HUES6 (cell line): ENCODE results near the gene TOX2.

Experiments
- H3K27ac ChIP-seq: 2 replicates; pipeline ENCODE4 v1.7.0; 2013; ENCODE audit warnings: low read depth, mild to moderate bottlenecking, low read length, inconsistent platforms
- H3K27me3 ChIP-seq: 2 replicates; pipeline ENCODE4 v1.6.1; 2013; ENCODE audit warnings: low read length; ENCODE audit not compliant: control insufficient read depth, insufficient read depth
- H3K36me3 ChIP-seq: 2 replicates; pipeline ENCODE4 v1.6.1; 2013; ENCODE audit warnings: low read length; ENCODE audit not compliant: control insufficient read depth, insufficient read depth
- H3K4me1 ChIP-seq: 2 replicates; pipeline ENCODE4 v1.6.1; 2013; ENCODE audit warnings: low read length; ENCODE audit not compliant: control insufficient read depth, insufficient read depth
- H3K4me3 ChIP-seq: 2 replicates; pipeline ENCODE4 v1.5.1; 2013; ENCODE audit warnings: low read depth, low read length
- H3K9ac ChIP-seq: one replicate; pipeline ENCODE4 v1.6.1; 2013; ENCODE audit warnings: mild to moderate bottlenecking, low read length
- H3K9me3 ChIP-seq: 2 replicates; pipeline ENCODE4 v1.6.1; 2013; ENCODE audit warnings: low read depth, low read length; ENCODE audit not compliant: control insufficient read depth, insufficient read depth

TOX2 gene

DNA sequence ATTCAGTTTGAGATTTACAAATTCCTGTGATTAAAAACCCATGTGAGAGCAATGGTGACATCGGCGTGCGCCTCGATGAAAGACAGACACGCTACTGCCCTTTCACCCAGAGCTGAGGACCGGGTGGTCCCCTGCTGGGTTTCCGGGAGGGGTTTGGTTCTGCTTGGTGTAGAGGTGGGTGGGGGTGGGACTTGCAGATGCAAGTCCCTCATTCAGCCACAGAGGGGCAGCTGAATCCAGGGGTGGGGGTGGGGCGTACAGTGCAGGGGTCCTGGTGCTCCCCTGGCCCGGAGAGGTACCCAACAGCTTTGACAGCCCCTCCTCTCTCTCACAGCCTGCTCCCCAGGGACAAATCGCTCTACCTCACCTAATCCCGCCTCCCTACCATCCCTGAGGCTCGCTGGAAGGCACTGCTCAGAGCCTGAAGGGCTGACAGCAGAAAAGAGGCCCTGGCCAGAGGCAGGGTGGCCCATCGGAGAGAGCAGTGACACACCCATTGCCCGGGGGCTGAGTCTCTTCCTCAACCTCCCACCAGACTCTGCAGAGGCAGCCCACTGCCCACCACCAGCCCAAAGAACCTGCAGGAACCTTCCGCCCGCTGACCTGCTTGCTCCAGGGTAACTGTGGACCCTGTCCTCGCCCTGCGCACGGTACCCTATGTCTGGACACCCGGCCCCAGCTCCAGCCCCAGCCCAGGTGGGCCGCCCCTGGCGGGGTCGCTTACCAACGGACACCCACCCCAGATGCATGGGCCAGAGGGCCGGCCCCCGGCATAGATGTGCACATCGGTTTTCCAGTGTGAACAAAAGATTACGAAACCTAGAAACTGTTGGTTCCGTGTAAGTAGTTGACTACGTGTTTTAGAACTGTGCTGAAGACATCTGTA lies 153.9 kb downstream of the TOX2 start:
- Histone ChIP-seq H3K4me1 (peaks cover 17% of the 10 kb centered on the region), H3K27ac (no peak overlapping the region), H3K9me3 (no peaks in the 10 kb centered on the region), H3K36me3 (no peaks in the 10 kb centered on the region), H3K27me3 (no peaks in the 10 kb centered on the region), H3K4me3 (no peak overlapping the region), H3K9ac (no peak overlapping the region)

DNA sequence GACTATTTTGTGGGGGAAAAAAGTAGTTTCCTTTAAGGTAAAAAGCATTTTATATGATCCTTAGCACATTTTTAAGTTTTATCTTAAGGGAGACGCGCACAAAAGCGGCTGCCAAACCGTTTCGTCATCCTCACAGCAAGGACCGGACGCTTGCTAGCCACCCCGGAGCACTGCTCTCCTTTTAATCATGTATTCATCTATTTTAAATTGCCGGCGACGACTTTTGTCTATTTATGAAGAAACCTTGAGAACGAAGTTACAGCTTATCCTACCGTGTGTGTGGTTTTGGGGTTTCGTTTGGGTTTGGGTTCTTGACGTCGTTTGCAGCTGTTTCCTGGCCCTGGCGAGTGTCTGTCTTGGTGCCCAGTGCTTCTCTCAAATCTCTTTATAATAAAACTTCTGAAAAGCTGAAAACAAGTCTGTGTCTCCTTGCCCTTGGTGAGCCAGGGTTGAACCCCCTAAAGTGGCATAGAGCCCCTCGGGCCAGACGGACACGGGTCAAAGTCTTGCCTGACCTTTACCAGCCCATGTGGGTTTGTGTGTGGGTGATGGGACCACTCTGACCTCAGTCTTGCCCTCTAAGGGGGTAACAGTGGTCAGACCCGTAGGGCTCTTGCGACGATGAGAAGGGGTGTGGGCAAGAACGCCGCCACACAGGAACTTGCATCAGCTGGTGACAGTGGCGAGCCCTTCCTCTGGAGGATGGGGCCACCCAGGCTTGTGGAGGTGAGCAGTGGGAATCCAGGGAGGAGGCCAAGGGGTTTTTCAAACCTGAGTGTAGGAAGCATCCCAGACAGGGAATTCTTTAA lies 154.8 kb downstream of the TOX2 start:
- Histone ChIP-seq H3K27me3 (no peaks in the 10 kb centered on the region), H3K36me3 (no peaks in the 10 kb centered on the region), H3K4me3 (no peak overlapping the region), H3K27ac (no peak overlapping the region), H3K9ac (no peak overlapping the region), H3K4me1 (peaks cover 21% of the 10 kb centered on the region), H3K9me3 (no peaks in the 10 kb centered on the region)

DNA sequence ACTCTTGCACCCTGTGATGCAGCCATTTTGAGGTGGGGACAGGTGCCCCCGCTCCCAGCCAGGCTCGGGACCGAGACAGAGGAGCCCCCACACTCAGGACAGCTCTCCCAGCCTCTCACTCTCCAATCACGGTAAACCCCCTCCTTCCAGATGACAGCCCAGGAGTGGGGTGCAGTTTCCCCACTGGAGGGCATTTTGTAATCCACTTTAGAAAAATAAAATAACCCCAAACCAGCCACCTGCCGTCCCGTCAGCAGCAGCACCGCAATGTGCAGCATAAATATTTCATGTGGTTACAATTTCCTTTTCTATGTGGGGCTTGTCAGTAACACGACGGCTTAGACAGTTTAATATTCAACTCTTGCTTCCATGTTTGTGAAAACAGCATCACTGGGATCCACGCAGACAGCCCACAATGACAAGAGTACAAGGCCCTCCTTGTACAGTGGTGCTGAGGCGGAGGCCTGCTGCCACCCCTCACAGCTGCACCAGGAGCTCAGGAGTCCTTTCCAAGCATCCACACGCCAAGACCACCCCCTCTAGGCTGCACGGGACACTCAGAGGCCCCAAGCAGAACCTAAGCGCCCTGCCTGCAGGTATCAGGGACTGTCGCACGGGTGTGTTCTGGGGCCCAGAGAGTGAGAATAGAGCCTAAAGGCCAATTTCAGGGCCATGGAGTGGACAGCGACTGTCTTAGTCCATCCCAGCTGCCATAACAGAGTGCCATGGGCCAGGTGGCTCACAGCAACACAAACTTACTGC lies 155.7 kb downstream of the TOX2 start:
- Histone ChIP-seq H3K36me3 (no peaks in the 10 kb centered on the region), H3K4me1 (peaks cover 21% of the 10 kb centered on the region), H3K27ac (no peak overlapping the region), H3K27me3 (no peaks in the 10 kb centered on the region), H3K9ac (no peak overlapping the region), H3K9me3 (no peaks in the 10 kb centered on the region), H3K4me3 (no peak overlapping the region)

DNA sequence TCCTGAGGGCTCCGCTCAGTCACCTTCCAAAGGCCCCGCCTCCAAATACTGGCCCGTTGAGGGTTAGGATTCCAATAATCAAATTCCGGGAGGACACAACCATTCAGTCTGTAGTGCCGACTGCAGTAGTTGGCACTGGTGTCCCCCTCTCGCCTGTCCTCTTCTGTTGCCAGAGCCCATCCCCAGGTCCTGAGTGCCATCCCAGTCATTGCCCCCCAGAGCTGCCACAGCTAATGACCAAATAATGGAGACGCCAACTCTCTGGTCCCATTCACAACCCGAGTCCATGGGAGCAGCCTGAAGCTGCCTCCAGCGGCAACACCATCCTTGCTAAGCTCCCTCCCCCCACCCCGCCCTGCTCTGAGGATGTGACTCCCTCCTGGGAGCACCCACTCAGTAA lies 156.4 kb downstream of the TOX2 start:
- Histone ChIP-seq H3K4me3 (no peak overlapping the region), H3K4me1 (peaks cover 21% of the 10 kb centered on the region), H3K36me3 (no peaks in the 10 kb centered on the region), H3K9me3 (no peaks in the 10 kb centered on the region), H3K27me3 (no peaks in the 10 kb centered on the region), H3K9ac (no peak overlapping the region), H3K27ac (no peak overlapping the region)

DNA sequence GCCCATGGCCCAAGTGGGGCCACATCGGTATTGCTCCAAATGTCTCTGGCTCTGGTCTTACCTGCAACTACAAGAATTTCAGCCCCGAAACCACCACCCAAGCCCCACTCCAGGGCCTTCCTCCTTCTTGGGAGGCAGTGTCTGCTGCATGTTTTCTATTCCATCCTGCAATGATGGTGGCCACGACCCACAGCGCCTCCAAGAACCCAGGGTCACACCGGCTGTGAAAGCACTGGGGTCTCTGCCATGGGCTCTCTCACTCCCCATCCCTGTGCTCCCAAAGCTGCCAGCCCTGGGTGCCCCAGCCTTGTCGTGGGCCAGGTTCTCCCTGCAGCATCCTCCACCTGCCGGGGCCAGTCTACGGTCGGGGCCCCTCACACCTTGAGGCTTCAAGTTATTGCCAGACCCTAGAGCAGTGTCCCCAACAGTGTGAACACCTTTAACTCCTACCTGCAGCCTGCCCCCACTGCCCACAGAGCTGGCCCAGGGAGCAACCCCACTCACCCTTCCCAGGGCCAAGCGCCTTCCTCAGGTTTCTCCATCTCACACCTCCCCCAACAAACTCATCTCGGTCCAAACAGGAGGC lies 157.0 kb downstream of the TOX2 start:
- no peak overlapping the region for H3K4me3 ChIP-seq
- H3K27ac ChIP-seq = no peak overlapping the region
- no peaks in the 10 kb centered on the region for H3K27me3 ChIP-seq
- peaks cover 21% of the 10 kb centered on the region for H3K4me1 ChIP-seq
- no peak overlapping the region for H3K9ac ChIP-seq
- no peaks in the 10 kb centered on the region for H3K9me3 ChIP-seq
- no peaks in the 10 kb centered on the region for H3K36me3 ChIP-seq

DNA sequence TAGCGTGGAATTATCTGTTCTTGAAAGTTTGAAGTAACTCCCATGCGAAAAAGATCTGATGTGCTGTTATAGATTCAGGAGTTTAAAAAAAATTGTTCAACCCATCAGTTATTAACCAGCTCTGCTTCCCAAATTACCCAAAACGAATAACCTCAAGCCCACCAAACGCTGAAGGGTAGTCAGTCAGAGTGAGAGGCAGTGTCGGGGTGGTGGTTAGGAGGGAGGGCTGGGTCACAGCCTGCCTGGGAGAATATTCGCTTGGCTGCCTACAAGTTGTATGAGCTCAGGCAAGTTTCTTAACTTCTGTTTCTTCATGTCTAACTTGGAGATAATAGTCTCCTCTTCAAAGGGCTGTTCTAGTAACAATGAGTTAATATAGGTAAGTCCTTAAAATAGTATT lies 157.7 kb downstream of the TOX2 start:
- Histone ChIP-seq H3K36me3 (no peaks in the 10 kb centered on the region), H3K9me3 (no peaks in the 10 kb centered on the region), H3K27me3 (no peaks in the 10 kb centered on the region), H3K4me3 (no peak overlapping the region), H3K4me1 (peaks cover 21% of the 10 kb centered on the region), H3K9ac (no peak overlapping the region), H3K27ac (no peak overlapping the region)

DNA sequence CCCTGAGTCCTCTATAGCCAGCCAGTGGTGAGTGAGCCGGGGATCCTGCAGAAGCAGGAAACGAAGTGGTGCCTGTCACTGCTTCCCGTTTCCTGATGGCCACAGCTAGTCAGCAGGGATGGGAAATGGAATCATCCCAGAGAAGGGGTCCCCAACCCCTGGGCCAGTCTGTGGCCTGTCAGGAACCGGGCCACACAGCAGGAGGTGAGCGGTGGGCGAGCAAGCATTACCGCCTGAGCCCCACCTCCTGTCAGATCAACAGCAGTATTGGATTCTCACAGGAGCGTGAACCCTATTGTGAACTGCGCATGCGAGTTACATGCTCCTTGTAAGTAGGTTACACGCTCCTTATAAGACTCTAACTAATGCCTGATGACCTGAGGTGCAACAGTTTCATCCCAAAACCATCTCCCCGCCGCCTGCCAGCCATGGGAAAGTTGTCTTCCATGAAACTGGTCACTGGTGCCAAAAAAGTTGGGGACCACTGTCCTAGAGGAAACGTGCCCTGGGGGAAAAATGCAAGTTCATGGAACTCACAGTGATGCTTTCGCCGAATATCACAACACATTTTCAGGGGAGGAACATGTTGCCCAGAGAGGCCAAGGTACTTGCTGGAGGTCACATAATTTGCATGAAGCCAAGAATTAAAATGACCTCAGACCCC lies 158.5 kb downstream of the TOX2 start:
- Histone ChIP-seq H3K27me3 (no peaks in the 10 kb centered on the region), H3K4me1 (peaks cover 18% of the 10 kb centered on the region), H3K9me3 (no peaks in the 10 kb centered on the region), H3K27ac (no peak overlapping the region), H3K36me3 (no peaks in the 10 kb centered on the region), H3K4me3 (no peak overlapping the region), H3K9ac (no peak overlapping the region)

DNA sequence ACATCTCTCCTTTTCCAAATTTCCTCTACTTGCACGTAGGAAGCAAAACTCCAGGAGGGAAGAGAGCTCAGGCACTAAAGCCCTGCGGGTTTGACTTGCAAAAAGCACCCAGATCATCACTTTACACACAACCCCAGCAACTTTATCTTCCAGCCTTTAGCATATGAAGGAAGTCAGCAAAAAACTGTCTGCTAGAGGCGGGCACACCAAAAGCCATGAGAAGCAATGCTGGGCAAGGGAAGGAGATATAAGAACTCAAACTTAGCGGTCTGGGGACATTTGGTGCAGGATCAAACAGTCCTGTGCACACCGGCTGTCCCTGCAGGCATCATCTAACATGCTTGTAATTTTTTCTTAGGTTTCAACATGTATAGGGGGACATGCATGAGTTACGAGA lies 159.0 kb downstream of the TOX2 start:
- H3K36me3 ChIP-seq = no peaks in the 10 kb centered on the region
- no peaks in the 10 kb centered on the region for H3K27me3 ChIP-seq
- H3K9ac ChIP-seq = no peak overlapping the region
- H3K27ac ChIP-seq = no peak overlapping the region
- H3K9me3 ChIP-seq = no peaks in the 10 kb centered on the region
- H3K4me1 ChIP-seq = peaks cover 12% of the 10 kb centered on the region; the same call in 1 of the 2 replicates
- H3K4me3 ChIP-seq = no peak overlapping the region

DNA sequence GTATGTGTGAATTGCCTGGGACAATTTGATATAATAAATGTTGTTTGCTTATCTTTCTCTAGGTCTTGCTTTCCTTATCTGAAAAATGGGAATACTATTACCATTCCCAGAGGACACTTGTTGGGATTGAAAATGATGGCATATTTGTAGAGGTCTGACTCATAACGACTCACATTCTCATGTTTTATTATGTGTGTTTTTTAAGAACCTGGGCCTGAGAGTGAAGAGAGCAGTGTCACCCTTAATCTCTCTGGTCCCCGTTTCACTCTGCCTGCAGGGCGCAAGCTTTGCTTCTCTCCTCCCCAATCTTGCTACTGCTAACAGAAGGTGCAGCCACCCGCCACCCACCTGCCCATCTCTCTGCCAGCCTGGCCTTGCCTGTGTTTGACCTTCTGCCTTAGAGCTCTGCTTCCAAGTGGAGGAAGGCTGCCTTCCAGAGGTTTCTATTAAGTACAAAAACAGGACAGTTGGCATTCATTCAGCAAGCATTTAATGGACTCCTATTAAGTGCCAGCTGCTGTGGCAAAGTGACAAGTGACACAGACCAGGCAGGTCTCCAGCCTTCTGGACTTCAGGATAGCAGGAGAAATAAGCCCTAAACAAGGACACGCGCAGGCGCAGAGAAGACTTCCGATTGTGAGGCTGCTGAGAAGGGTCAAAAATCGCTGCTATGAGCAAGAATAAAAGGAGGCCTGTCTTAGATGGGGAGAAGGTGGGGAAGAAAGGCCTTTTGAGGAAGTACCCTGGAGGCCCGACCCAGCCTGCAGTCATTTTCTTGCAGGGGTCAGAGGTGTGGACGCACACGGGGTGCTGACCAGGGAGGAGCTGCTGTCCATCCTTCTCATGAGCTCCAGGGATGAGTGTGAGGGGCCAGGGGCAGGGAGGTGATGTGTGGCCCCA lies 159.8 kb downstream of the TOX2 start:
- Histone ChIP-seq H3K9me3 (no peaks in the 10 kb centered on the region), H3K4me3 (no peak overlapping the region), H3K36me3 (no peaks in the 10 kb centered on the region), H3K27ac (no peak overlapping the region), H3K9ac (no peak overlapping the region), H3K4me1 (peaks cover 12% of the 10 kb centered on the region; the same call in 1 of the 2 replicates), H3K27me3 (no peaks in the 10 kb centered on the region)
